ENCODE measurements around the gene FOXO3. TPM values are rescaled to one million over a fixed set of nuclear protein-coding genes. Genes with fewer than 3 reads are reported as not detected.
A peak's percentile ranks its signal among the peaks of the same experiment; 100 is the strongest.

The FOXO3 gene
- total RNA-seq, 4 donors from 2014 or later: 146 to 200 (median 166) TPM

DNA sequence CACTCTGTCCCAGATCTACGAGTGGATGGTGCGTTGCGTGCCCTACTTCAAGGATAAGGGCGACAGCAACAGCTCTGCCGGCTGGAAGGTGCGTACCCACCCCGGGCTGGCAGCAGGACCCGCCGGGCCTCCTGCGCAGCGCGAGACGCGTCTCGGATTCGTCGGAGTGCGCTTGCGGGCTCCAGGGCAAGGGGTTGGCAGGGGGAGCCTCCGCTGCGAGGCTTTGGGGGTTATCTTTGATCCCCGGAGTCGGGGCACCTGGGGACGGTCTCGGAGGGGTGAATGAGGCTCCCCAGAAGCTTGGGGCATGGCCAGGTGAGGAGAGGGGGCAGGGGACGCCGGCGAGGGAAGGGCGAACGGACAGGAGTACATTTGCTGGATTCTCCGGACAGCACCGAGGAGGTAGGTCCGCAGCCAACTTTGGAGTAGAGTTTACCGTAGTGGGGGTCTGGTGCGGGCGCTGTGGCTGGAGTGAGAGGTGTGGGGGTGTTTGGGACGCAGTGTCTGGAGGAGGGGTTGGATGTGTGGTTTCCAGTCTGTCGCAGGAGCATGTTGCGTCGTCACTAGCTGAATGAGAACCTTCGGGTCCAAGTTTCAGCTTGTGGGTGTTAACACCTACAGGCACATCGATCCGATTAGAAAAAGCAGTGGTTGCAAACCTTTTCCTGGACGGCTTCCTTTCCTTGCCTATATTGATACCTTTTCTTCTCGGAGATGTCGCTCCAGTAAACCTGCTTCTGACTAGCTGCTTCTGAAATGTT is 1.2 kb downstream of the FOXO3 start:
- TF ChIP-seq EP300 (IDR thresholded peaks at IDR 0.05) (peak in 1 of 2 donors; percentile 10), POLR2A (IDR thresholded peaks at IDR 0.05) (no peak)
- Histone ChIP-seq H3K4me3 (peak overlapping the region; percentile 70 to 97 (median 83)), H3K36me3 (peaks cover 0 to 15% (median under 1%) of the 10 kb centered on the region in 3 donors), H3K4me1 (peaks cover 0 to 46% (median 38%) of the 10 kb centered on the region in 4 donors), H3K27me3 (no peaks in the 10 kb centered on the region), H3K9me3 (no peaks in the 10 kb centered on the region), H3K27ac (peak overlapping the region; percentile 95 to 100 (median 98))
- 4 to 5% methylated on average over 31 to 46 of the region's 46 CpGs for WGBS, 2 donors
- no peak for DNase-seq (ENCODE audit: low spot score in 2 of 2)

DNA sequence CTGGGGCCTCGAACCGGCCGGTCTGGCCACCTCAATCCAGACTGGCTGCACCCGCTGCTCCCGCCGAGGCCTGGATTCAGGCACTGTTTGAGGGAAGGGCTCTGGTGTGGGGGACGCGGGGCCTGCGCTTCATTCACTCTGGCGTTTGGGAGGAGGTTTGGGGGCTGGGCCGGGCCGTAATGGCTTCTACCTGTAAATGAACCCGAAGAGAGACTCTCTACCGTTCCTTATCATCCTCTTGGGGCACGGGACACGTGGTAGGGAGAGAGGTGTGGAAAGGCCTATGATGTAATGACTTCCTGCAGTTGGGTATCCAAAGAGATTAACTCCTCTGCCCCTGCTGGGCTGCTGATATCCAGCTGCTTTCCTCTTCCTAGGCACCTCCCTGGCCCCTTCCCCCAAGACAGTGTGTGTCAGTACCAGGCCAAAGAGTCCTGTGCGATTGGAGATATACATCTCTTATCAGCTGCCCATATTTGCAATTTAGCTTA is 1.8 kb downstream of the FOXO3 start:
- Histone ChIP-seq H3K27me3 (no peaks in the 10 kb centered on the region), H3K27ac (peak overlapping the region; percentile 95 to 100 (median 98)), H3K4me3 (peak overlapping the region; percentile 70 to 97 (median 83)), H3K4me1 (peaks cover 0 to 47% (median 42%) of the 10 kb centered on the region in 4 donors), H3K36me3 (peaks cover 0 to 21% (median 3%) of the 10 kb centered on the region in 3 donors), H3K9me3 (no peaks in the 10 kb centered on the region)
- 5 to 15% methylated on average over 17 of the region's 17 CpGs for WGBS, 2 donors
- TF ChIP-seq EP300 (IDR thresholded peaks at IDR 0.05) (peak; percentile 38 to 94), POLR2A (IDR thresholded peaks at IDR 0.05) (peak; percentile 4 to 66), CTCF (IDR thresholded peaks at IDR 0.05) (peak in 3 of 5 experiments; percentile 4 to 38 (median 34))
- peak; percentile 68 to 85 for DNase-seq (ENCODE audit: low spot score in 2 of 2)

DNA sequence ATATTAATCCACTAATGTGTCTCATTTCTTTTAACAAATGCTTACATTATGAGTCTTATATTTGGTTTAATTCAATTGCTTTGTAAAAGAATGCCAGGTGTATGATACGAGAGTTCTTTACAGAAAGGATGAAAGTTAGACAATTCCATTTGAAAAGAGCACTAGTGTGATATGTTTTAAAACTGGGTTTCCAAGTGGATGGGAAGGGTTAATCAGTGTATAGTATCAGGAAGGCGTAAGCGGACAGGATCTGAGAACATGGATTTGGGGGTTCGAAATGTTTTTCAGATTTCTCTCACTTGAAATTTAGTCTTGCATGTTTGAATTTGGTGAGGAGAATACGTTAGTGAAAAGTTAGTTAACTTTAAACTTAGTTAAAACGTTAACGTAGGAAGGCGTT is 2.6 kb downstream of the FOXO3 start:
- Histone ChIP-seq H3K9me3 (no peaks in the 10 kb centered on the region), H3K27me3 (no peaks in the 10 kb centered on the region), H3K4me1 (peaks cover 0 to 54% (median 43%) of the 10 kb centered on the region in 4 donors), H3K36me3 (peaks cover 0 to 29% (median 3%) of the 10 kb centered on the region in 3 donors), H3K27ac (peak overlapping the region; percentile 95 to 100 (median 98)), H3K4me3 (peak overlapping the region; percentile 70 to 97 (median 83))
- no peak for DNase-seq (ENCODE audit: low spot score in 2 of 2)
- TF ChIP-seq POLR2A (IDR thresholded peaks at IDR 0.05): no peak
- TF ChIP-seq CTCF (IDR thresholded peaks at IDR 0.05): no peak
- TF ChIP-seq EP300 (IDR thresholded peaks at IDR 0.05): no peak
- 58 to 72% methylated on average over 8 of the region's 8 CpGs for WGBS, 2 donors

DNA sequence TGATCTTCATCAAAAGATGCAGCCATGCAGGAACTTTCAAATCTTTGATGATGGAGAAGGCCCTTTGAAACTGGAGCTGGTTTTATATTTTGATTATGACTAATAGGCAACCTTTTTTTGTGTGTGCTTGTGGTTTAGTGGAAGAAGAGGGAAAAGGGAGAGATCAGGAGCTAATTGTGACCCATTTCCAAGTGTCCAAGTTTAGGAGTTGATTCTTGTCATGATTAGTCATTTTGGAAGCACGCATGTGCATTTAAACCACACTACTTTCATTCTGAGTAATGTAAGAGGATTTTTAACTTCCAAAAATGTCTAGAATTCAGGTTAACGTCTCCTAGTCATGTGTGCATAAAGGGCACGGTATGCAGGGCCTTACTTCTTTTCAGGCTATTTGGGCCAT is 3.5 kb downstream of the FOXO3 start:
- Histone ChIP-seq H3K27me3 (no peaks in the 10 kb centered on the region), H3K27ac (peak overlapping the region; percentile 21 to 100 (median 80)), H3K4me3 (peak overlapping the region in 3 of 4 donors; percentile 20 to 74 (median 70)), H3K4me1 (peaks cover 0 to 63% (median 45%) of the 10 kb centered on the region in 4 donors), H3K9me3 (no peaks in the 10 kb centered on the region), H3K36me3 (peaks cover 0 to 35% (median 3%) of the 10 kb centered on the region in 3 donors)
- no peak for DNase-seq (ENCODE audit: low spot score in 2 of 2)
- WGBS, 2 donors: 11 to 23% methylated on average over 3 of the region's 3 CpGs
- TF ChIP-seq CTCF (IDR thresholded peaks at IDR 0.05): peak in 1 of 5 experiments; percentile 15
- TF ChIP-seq EP300 (IDR thresholded peaks at IDR 0.05): peak in 1 of 2 donors; percentile 30
- no peak for TF ChIP-seq POLR2A (IDR thresholded peaks at IDR 0.05)

DNA sequence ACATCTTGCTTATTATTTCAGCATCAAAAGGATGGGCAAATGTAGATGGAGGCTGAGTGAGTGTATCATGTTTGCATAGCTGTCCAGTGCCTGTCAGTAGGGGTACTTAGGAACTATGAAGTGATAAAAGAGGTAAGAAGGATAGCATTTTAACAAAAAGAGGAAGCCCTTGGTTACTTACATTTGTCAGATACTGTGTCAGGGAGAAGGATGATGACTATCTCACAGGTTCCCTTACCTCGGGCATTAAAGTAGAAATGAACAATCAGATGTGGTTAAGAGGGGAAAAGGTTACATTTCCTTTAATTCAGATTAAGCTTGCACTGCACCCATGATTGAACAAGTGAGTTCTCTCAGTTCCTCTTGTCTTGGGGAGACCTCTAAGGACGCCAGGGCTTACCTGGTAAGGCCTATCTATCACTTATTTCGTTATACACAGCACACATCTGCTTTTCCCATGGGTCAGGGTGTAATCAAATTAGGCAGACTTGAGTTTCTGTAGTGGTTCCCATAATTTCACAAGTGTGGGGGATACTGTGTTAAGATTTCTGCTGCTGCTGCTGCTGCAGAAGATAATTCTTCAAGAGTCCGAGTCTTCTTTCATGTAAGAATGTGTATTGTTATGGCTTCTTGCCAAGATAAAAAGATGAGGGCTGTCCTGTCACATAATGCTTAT is 4.5 kb downstream of the FOXO3 start:
- Histone ChIP-seq H3K9me3 (no peaks in the 10 kb centered on the region), H3K36me3 (peaks cover 3 to 45% (median 3%) of the 10 kb centered on the region in 3 donors), H3K4me3 (peak overlapping the region in 2 of 4 donors; percentile 20 to 70), H3K27ac (peak overlapping the region; percentile 37 to 100 (median 80)), H3K27me3 (no peaks in the 10 kb centered on the region), H3K4me1 (peaks cover 0 to 71% (median 45%) of the 10 kb centered on the region in 4 donors)
- 30 to 36% methylated on average over 4 of the region's 4 CpGs for WGBS, 2 donors
- no peak for DNase-seq (ENCODE audit: low spot score in 2 of 2)
- TF ChIP-seq EP300 (IDR thresholded peaks at IDR 0.05) (no peak), POLR2A (IDR thresholded peaks at IDR 0.05) (no peak), CTCF (IDR thresholded peaks at IDR 0.05) (no peak)
